Ectodermal cell (in vitro differentiated cells): ENCODE data around the gene TMEM106B.

Experiments
- H3K27ac ChIP-seq: 2 replicates; pipeline ENCODE4 v1.7.0; 2013; ENCODE audit warnings: mild to moderate bottlenecking, low read depth, low read length; ENCODE audit not compliant: insufficient read depth, poor library complexity, severe bottlenecking
- H3K27me3 ChIP-seq: 2 replicates; pipeline ENCODE4 v1.7.0; 2013; ENCODE audit warnings: mild to moderate bottlenecking, low read length; ENCODE audit not compliant: insufficient read depth, control insufficient read depth, poor library complexity, severe bottlenecking
- H3K36me3 ChIP-seq: one replicate; pipeline ENCODE4 v1.7.0; 2013; ENCODE audit warnings: low read length; ENCODE audit not compliant: control insufficient read depth, insufficient read depth
- H3K4me1 ChIP-seq: one replicate; pipeline ENCODE4 v1.7.0; 2013; ENCODE audit warnings: low read length; ENCODE audit not compliant: control insufficient read depth, insufficient read depth
- H3K4me3 ChIP-seq: 2 replicates; pipeline ENCODE4 v1.7.0; 2013; ENCODE audit warnings: low read depth, low read length, control low read depth; ENCODE audit not compliant: insufficient read depth
- H3K9me3 ChIP-seq: 2 replicates; pipeline ENCODE4 v1.7.0; 2013; ENCODE audit warnings: mild to moderate bottlenecking, low read length, moderate library complexity; ENCODE audit not compliant: control insufficient read depth
- WGBS, 2 experiments: methylation state at CpG; one replicate each; pipeline ENCODE4 v1.1.7; 2013; ENCODE audit warnings: missing lambda C conversion rate in 2 of 2; 5-methylcytosine and 5-hydroxymethylcytosine counted together

Gene TMEM106B

GRCh38 chr7:12291870-12292269, 80.8 kb downstream of the TMEM106B start:
- Histone ChIP-seq H3K27me3 (no peaks in the 10 kb centered on the region), H3K27ac (no peak overlapping the region), H3K4me1 (no peaks in the 10 kb centered on the region), H3K9me3 (no peaks in the 10 kb centered on the region), H3K4me3 (no peak overlapping the region), H3K36me3 (no peaks in the 10 kb centered on the region)
- 77 to 93% methylated on average over 1 of the region's 1 CpG for WGBS, 2 experiments
